ES-I3 (cell line): ENCODE measurements around the gene GRHPR.
A peak's percentile ranks its signal among the peaks of the same experiment; 100 is the strongest.
"Not testable (repeated sequence)": the region's sequence is repeated elsewhere in the genome, so short reads cannot be mapped to it uniquely, and the experiment has no call there.

Experiments
- H3K36me3 ChIP-seq: 2 replicates; pipeline ENCODE4 v1.6.1; 2013; ENCODE audit warnings: mild to moderate bottlenecking, low read length, control low read depth, moderate library complexity; ENCODE audit not compliant: insufficient read depth
- H3K4me1 ChIP-seq: 2 replicates; pipeline ENCODE4 v1.6.1; 2013; ENCODE audit warnings: mild to moderate bottlenecking, control low read depth, low read length; ENCODE audit not compliant: insufficient read depth
- H3K9ac ChIP-seq: 2 replicates; pipeline ENCODE4 v1.6.1; 2013; ENCODE audit warnings: low read depth, mild to moderate bottlenecking, low read length, moderate library complexity
- H3K9me3 ChIP-seq: 2 replicates; pipeline ENCODE4 v1.6.1; 2013; ENCODE audit warnings: mild to moderate bottlenecking, low read length, moderate library complexity; ENCODE audit not compliant: control insufficient read depth, insufficient read depth

GRHPR gene

DNA sequence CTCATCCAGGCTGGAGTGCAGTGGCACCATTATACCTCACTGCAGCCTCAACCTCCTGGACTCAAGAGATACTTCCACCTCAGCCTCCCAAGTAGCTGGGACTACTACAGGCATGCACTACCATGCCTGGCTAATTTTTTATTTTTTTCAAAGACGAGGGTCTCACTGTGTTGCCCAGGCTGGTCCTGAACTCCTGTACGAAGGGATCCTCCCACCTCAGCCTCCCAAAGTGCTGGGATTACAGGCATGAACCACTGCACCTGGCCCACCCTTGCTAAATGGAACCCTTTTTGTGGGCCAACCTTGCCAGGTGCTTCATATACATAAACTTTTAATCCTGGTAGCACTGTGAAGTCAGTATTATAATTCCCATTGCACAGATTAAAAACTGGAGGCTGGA, 1.0 kb downstream of the GRHPR start:
- H3K36me3 ChIP-seq: peaks cover 11% of the 10 kb centered on the region
- no peaks in the 10 kb centered on the region; the same call in 1 of the 2 replicates for H3K4me1 ChIP-seq
- H3K9me3 ChIP-seq: no peaks in the 10 kb centered on the region
- peak overlapping the region; percentile 86; the same call in 1 of the 2 replicates for H3K9ac ChIP-seq

- no peaks in the 10 kb centered on the region; the same call in 1 of the 2 replicates for H3K4me1 ChIP-seq
- peaks cover 14% of the 10 kb centered on the region for H3K36me3 ChIP-seq
- H3K9me3 ChIP-seq: no peaks in the 10 kb centered on the region
- H3K9ac ChIP-seq: no peak overlapping the region
These were observed 1.7 kb downstream of the GRHPR start for GRCh38 chr9:37424204-37424685.

GRCh38 chr9:37424686-37425297, 2.3 kb downstream of the GRHPR start:
- Histone ChIP-seq H3K9me3 (no peaks in the 10 kb centered on the region), H3K9ac (no peak overlapping the region), H3K36me3 (peaks cover 14% of the 10 kb centered on the region), H3K4me1 (no peaks in the 10 kb centered on the region; the same call in 1 of the 2 replicates)

DNA sequence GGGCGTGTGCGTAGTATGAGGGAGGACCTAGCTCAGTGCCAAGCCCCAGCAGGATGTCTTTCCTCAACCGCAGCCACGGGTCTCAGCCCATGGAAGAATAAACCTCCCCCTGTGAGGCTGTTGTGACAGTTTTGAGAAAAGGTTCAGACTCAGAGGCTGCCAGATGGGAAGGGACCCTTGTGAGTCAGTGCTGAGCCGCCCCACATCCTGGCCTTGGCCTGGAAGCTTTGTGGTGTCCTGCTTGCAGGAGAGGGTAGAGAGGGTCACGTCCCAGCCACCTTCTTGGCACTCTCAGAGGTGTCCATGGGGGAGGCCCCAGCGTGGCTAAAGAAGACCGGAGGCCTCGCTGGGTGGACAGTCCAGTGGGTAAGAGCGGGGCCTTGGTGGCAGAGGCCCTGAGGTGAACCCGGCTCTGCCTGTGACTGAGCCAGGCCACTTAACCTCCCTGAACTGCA, 2.8 kb downstream of the GRHPR start:
- H3K36me3 ChIP-seq: peaks cover 14% of the 10 kb centered on the region
- no peak overlapping the region for H3K9ac ChIP-seq

DNA sequence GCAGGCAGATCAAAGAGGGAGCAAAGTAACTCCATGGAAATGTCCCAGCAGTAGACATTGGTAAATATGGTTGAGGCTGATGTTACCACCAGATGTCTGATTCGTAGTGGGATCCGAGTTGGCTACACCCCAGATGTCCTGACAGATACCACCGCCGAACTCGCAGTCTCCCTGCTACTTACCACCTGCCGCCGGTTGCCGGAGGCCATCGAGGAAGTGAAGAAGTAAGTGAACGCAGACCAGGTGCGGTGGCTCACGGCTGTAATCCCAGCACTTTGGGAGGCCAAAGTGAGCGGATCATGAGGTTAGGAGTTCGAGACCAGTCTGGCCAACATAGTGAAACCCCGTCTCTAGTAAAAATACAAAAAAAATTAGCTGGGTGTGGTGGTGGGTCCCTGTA, 3.9 kb downstream of the GRHPR start:
- not testable (repeated sequence) for H3K9ac ChIP-seq, H3K4me1 ChIP-seq, H3K9me3 ChIP-seq
- H3K36me3 ChIP-seq: peaks cover 16% of the 10 kb centered on the region

More for the DNA sequence above, 2.8 kb downstream of the GRHPR start:
- H3K9me3 ChIP-seq: no peaks in the 10 kb centered on the region
- H3K4me1 ChIP-seq: no peaks in the 10 kb centered on the region; the same call in 1 of the 2 replicates

- H3K4me1 ChIP-seq: no peaks in the 10 kb centered on the region; the same call in 1 of the 2 replicates
- H3K9ac ChIP-seq: no peak overlapping the region
- peaks cover 16% of the 10 kb centered on the region for H3K36me3 ChIP-seq
- H3K9me3 ChIP-seq: no peaks in the 10 kb centered on the region
These were observed 4.3 kb downstream of the GRHPR start for GRCh38 chr9:37426846-37427245.

DNA sequence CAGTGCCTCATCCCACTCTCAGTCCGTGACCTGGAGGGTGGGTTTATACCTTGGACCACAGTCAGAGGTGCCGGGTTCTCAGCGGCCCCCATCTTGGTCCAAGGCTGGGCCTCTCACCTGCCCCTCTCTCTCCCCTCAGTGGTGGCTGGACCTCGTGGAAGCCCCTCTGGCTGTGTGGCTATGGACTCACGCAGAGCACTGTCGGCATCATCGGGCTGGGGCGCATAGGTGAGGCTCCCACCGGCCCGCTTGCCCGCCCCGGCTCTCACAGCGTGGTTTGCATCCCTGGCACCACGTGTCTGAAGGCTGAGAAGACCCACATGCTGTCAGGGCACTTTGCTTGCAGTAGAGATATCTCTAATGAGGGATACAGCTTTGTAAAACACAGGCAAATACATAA, 5.8 kb downstream of the GRHPR start:
- Histone ChIP-seq H3K36me3 (peaks cover 16% of the 10 kb centered on the region), H3K9ac (no peak overlapping the region), H3K4me1 (peaks cover 2% of the 10 kb centered on the region), H3K9me3 (no peaks in the 10 kb centered on the region)

DNA sequence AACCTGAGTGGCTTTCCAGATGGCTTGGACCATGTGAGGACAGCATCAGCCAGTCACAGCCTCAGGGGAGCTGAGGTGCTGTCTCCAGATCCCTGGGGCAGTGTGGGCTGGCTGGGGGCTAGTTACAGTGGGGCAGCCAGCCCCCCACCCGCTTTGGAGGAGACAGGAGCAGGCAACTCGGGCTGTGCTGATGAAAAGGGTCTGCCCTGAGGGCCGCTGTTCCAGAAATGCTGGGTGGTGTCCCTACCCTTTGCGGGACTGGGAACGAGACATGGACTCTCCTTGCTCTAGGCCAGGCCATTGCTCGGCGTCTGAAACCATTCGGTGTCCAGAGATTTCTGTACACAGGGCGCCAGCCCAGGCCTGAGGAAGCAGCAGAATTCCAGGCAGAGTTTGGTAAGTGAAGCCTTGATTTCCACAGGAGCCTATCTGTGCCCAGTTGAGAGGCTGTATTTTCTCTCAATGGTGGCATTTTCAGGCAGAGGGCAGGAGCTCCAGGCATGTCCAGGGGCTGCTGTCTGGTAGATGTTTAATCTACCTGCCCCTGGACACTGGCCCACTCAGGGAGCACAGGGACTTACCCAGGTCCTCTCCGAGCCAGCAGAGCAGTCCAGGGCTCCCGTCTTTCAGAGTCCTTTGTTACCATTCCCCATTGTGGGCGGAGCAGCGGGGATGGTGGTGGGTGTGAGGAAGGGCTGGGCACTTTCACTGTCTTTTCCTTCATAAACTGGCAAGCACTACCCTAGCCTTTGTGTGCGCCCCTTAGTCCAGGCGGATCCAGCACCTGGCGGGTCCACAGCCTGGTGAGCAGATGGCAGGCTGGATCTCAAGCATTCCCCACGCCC, 7.2 kb downstream of the GRHPR start:
- peaks cover 16% of the 10 kb centered on the region for H3K36me3 ChIP-seq
- peaks cover 12% of the 10 kb centered on the region for H3K4me1 ChIP-seq
- no peak overlapping the region for H3K9ac ChIP-seq
- H3K9me3 ChIP-seq: no peaks in the 10 kb centered on the region

GRCh38 chr9:37430841-37431597, 8.5 kb downstream of the GRHPR start:
- H3K36me3 ChIP-seq: peaks cover 20% of the 10 kb centered on the region
- no peak overlapping the region for H3K9ac ChIP-seq
- H3K4me1 ChIP-seq: peaks cover 19% of the 10 kb centered on the region
- H3K9me3 ChIP-seq: no peaks in the 10 kb centered on the region

GRCh38 chr9:37432020-37432419, 9.5 kb downstream of the GRHPR start:
- H3K9me3 ChIP-seq: no peaks in the 10 kb centered on the region
- H3K4me1 ChIP-seq: peaks cover 19% of the 10 kb centered on the region
- H3K36me3 ChIP-seq: peaks cover 16% of the 10 kb centered on the region
- H3K9ac ChIP-seq: no peak overlapping the region

GRCh38 chr9:37433867-37434371, 11.4 kb downstream of the GRHPR start:
- H3K4me1 ChIP-seq: peaks cover 19% of the 10 kb centered on the region

DNA sequence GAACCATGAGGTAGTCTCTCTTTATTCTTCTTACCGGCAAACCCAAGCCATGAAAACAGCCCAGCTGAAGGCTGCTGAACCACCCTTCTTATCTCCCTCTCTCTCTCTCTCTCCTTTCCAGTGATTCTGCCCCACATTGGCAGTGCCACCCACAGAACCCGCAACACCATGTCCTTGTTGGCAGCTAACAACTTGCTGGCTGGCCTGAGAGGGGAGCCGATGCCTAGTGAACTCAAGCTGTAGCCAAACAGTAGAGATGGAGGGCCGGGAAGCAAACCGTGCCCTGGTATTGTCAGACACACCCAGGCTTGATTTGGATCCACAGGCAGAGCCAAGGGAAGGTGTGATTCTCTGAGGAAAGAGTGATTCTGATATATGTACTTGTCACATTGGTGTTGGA, 14.0 kb downstream of the GRHPR start:
- Histone ChIP-seq H3K36me3 (peaks cover 29% of the 10 kb centered on the region), H3K9ac (no peak overlapping the region), H3K9me3 (no peaks in the 10 kb centered on the region), H3K4me1 (peaks cover 19% of the 10 kb centered on the region)

More at GRCh38 chr9:37433867-37434371, 11.4 kb downstream of the GRHPR start:
- Histone ChIP-seq H3K36me3 (peaks cover 25% of the 10 kb centered on the region), H3K9me3 (no peaks in the 10 kb centered on the region), H3K9ac (no peak overlapping the region)

GRCh38 chr9:37437010-37437409, 14.5 kb downstream of the GRHPR start:
- peaks cover 34% of the 10 kb centered on the region for H3K36me3 ChIP-seq
- H3K9me3 ChIP-seq: no peaks in the 10 kb centered on the region
- peaks cover 19% of the 10 kb centered on the region for H3K4me1 ChIP-seq

GRCh38 chr9:37437621-37438020, 15.1 kb downstream of the GRHPR start:
- no peaks in the 10 kb centered on the region for H3K9me3 ChIP-seq
- peaks cover 40% of the 10 kb centered on the region for H3K36me3 ChIP-seq
- peaks cover 19% of the 10 kb centered on the region for H3K4me1 ChIP-seq
- no peak overlapping the region for H3K9ac ChIP-seq

More at GRCh38 chr9:37437010-37437409, 14.5 kb downstream of the GRHPR start:
- no peak overlapping the region for H3K9ac ChIP-seq
